ENCODE data around the gene FRMD3.

FRMD3 gene

GRCh38 chr9:83382421-83382820 lies 155.8 kb downstream of the FRMD3 start:
- TF ChIP-seq EGR1 (IDR thresholded peaks at IDR 0.05): no peak
- no peak for TF ChIP-seq RAD21 (IDR thresholded peaks at IDR 0.05; ENCODE audit: low read depth)
- TF ChIP-seq, protein P1, sequence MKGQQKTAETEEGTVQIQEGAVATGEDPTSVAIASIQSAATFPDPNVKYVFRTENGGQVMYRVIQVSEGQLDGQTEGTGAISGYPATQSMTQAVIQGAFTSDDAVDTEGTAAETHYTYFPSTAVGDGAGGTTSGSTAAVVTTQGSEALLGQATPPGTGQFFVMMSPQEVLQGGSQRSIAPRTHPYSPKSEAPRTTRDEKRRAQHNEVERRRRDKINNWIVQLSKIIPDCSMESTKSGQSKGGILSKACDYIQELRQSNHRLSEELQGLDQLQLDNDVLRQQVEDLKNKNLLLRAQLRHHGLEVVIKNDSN (IDR thresholded peaks at IDR 0.05): no peak
- no peak for TF ChIP-seq TCF12 (IDR thresholded peaks at IDR 0.05; ENCODE audit: low read depth)
- no peak for TF ChIP-seq REST (IDR thresholded peaks at IDR 0.05; ENCODE audit: low read depth)
- TF ChIP-seq TEAD4 (IDR thresholded peaks at IDR 0.05): no peak

- TF ChIP-seq CREB1 (IDR thresholded peaks at IDR 0.05; ENCODE audit: low read depth) (no peak), FOXM1 (IDR thresholded peaks at IDR 0.05; ENCODE audit: borderline replicate concordance, low read depth) (no peak), RAD21 (IDR thresholded peaks at IDR 0.05; ENCODE audit: low read depth) (no peak), EGR1 (IDR thresholded peaks at IDR 0.05) (no peak), TCF12 (IDR thresholded peaks at IDR 0.05; ENCODE audit: low read depth) (no peak), ZBTB7A (IDR thresholded peaks at IDR 0.05; ENCODE audit: low read depth) (no peak), REST (IDR thresholded peaks at IDR 0.05; ENCODE audit: low read depth) (no peak), TAF1 (IDR thresholded peaks at IDR 0.05; ENCODE audit: low read depth) (no peak)
- TF ChIP-seq, protein P2, sequence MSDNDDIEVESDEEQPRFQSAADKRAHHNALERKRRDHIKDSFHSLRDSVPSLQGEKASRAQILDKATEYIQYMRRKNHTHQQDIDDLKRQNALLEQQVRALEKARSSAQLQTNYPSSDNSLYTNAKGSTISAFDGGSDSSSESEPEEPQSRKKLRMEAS (IDR thresholded peaks at IDR 0.05): no peak
These were observed 159.2 kb downstream of the FRMD3 start for GRCh38 chr9:83379045-83379444.

DNA sequence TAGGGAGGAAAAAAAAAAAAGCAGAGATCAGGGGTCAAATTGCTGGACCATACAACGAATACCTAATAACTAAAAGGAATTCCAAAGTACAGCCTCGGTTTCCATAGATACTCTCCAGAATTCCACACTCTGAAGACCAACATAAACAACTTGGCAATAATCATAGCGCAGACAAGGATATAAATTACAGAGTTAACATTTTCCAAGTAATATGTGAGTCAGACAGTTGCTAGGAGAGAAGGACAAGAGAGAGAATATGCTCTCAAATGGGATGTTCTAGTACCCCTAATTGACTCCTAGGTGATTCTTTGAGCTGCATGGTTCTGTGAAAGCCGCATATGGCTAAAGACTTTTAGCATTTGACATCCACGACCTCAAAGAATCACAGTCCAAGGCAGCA lies 165.2 kb downstream of the FRMD3 start:
- no peak for TF ChIP-seq EP300 (IDR thresholded peaks at IDR 0.05; ENCODE audit: borderline replicate concordance)
- TF ChIP-seq EGR1 (IDR thresholded peaks at IDR 0.05): no peak
- no peak for TF ChIP-seq TAF1 (IDR thresholded peaks at IDR 0.05; ENCODE audit: low read depth)
- TF ChIP-seq YY1 (IDR thresholded peaks at IDR 0.05; ENCODE audit: low read depth): no peak
- TF ChIP-seq, protein P1 (IDR thresholded peaks at IDR 0.05): no peak
- TF ChIP-seq TCF12 (IDR thresholded peaks at IDR 0.05; ENCODE audit: low read depth): no peak
- TF ChIP-seq REST (IDR thresholded peaks at IDR 0.05; ENCODE audit: low read depth): no peak
- TF ChIP-seq, protein P2 (IDR thresholded peaks at IDR 0.05): no peak
- TF ChIP-seq TEAD4 (IDR thresholded peaks at IDR 0.05): no peak
- no peak for TF ChIP-seq RAD21 (IDR thresholded peaks at IDR 0.05; ENCODE audit: low read depth)
- TF ChIP-seq CEBPB (IDR thresholded peaks at IDR 0.05): no peak
- TF ChIP-seq FOXM1 (IDR thresholded peaks at IDR 0.05; ENCODE audit: borderline replicate concordance, low read depth): no peak

DNA sequence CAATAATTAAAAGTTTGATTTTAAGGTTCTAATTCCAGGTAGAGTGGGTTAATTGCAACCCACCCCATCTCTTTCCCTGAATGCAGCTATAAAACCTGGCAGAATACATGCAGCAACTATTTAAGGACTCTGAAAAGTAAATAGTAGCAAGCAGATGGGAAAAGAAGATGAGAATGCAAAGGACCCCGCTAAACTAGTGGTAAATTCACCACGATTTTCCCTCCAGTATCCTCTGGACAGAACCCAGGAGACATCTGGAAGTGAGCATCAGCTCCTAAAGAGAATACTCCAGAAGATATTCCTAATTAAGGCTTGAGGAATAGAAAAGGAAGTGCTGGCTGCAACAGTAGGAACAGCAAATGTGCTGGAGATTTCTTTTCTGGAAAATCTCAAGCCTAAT lies 170.9 kb downstream of the FRMD3 start:
- TF ChIP-seq EP300 (IDR thresholded peaks at IDR 0.05; ENCODE audit: borderline replicate concordance): no peak

DNA sequence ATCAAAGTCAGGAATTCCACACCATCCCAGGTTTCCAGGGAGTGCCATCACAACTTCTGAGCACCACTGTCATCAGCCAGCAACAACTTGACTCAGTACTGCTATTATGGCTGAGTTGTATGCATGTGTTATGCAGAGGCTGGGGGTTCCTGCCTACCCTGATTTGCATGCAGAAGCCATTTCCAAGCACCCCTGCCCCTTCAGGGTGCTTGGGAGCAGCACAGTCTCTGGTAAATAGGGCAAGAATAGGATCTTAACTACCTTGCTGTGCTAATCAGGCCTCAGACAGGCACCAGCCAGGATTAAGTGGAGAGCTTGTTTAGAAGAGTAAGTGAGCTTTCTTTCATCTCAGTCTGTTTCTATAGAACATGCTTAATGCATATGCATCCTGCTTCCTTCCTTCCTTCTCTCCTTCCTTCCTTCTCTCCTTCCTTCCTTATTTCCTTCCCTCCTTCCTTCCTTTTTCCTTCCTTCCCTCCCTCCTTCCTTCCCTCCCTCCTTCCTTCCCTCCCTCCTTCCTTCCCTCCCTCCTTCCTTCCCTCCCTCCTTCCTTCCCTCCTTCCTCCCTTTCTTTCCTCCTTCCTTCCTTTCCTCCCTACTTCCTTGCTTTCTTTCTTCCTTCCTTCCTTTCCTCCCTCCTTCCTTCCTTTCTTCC lies 175.7 kb downstream of the FRMD3 start:
- TF ChIP-seq NFIC (IDR thresholded peaks at IDR 0.05) (no peak), TEAD4 (IDR thresholded peaks at IDR 0.05) (no peak), YY1 (IDR thresholded peaks at IDR 0.05; ENCODE audit: low read depth) (no peak), ZBTB7A (IDR thresholded peaks at IDR 0.05; ENCODE audit: low read depth) (no peak), FOXM1 (IDR thresholded peaks at IDR 0.05; ENCODE audit: borderline replicate concordance, low read depth) (no peak), TCF12 (IDR thresholded peaks at IDR 0.05; ENCODE audit: low read depth) (no peak), REST (IDR thresholded peaks at IDR 0.05; ENCODE audit: low read depth) (no peak), CREB1 (IDR thresholded peaks at IDR 0.05; ENCODE audit: low read depth) (no peak), CEBPB (IDR thresholded peaks at IDR 0.05) (no peak), EP300 (IDR thresholded peaks at IDR 0.05; ENCODE audit: borderline replicate concordance) (no peak), TAF1 (IDR thresholded peaks at IDR 0.05; ENCODE audit: low read depth) (no peak), EGR1 (IDR thresholded peaks at IDR 0.05) (no peak)
- TF ChIP-seq, protein P2 (IDR thresholded peaks at IDR 0.05): no peak
